NCI-H460 (cell line): Measurements from ENCODE around the gene UPP2. TPM values are rescaled to one million over a fixed set of nuclear protein-coding genes. Genes with fewer than 3 reads are reported as not detected.

Experiments used
- total RNA-seq: library from RNA; depleted of rRNA; stranded (reverse); fragments of >200 nt; shearing (Covaris generic); gene quantifications from 2 replicates; pipeline ENCODE4 v1.2.3, GENCODE V29; 2014; rRNA removed

UPP2 gene
- total RNA-seq, 1 experiment from 2014 or later = not detected

Other genes with a start within 250 kb of the UPP2 start
- 11.4 and 13.9 TPM in 2 replicates for gene ACVR1, start 225.5 kb upstream of the UPP2 start, total RNA-seq